GM21381 (cell line): ENCODE data around the gene IL1RAPL1.
"Not testable (repeated sequence)": the region's sequence is repeated elsewhere in the genome, so short reads cannot be mapped to it uniquely, and the experiment has no call there.

Source experiments
- ATAC-seq: cut with Tn5 transposase; IDR thresholded peaks from one replicate; pipeline ENCODE4 v1.9.1; 2021; ENCODE audit warnings: mild to moderate bottlenecking, moderate library complexity; ENCODE audit not compliant: unreplicated experiment

Gene IL1RAPL1

DNA sequence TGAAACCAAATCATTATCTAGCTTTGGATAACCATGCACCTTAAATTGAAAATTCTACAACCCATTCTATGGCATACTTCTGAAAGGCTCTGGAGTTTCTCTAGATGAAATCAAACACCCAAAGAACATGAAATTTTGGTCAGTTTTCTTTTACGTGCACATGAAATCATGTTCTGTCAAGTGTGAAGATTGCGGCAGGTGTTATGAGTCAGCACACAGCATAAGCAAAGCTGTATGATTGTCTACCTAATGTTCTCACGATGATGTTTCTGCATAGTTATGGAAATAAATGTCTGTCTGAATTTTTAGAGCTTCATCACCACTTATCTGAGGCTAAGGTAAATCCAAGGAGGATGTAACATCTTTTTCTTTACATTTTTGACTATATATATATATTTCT, 495.3 kb downstream of the IL1RAPL1 start:
- ATAC-seq = no peak

GRCh38 chrX:29083823-29084222, 496.6 kb downstream of the IL1RAPL1 start:
- ATAC-seq = no peak

DNA sequence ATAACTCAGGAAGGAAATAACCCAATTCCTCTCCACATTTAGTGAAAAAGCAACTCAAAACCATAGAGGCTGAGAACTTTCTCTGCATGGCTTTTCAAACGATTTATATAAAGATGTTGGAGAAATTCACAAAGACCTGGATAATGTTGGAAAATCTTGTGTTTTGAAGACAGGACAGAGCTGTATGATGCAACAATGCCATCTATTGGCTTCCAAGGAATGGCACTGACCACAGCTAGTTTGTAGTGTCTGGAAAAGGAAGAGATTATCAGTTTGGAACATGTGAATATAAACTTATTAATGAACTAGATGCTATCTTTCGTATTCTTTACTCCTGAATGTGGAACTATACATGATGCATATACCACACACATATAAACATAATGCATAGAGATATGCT, 503.6 kb downstream of the IL1RAPL1 start:
- no peak for ATAC-seq

DNA sequence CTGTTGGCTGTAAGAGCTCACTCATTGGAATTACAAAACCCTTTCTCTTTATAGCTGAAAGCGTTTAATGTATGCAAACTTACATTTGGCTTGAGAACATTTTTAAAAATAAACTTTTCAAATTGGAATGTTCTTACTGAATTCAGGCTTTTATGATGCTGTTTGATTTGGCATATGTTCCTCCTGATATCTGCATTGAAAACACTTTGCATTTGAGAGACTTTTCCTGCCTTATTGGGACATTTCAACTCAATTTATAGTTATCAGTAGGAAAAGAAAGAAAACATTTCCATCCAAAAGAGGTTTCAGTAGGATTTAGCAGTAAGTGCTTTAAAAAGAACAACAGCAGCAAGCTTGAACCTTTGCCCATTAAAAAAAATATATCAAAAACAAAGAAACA, 520.0 kb downstream of the IL1RAPL1 start:
- ATAC-seq = no peak

DNA sequence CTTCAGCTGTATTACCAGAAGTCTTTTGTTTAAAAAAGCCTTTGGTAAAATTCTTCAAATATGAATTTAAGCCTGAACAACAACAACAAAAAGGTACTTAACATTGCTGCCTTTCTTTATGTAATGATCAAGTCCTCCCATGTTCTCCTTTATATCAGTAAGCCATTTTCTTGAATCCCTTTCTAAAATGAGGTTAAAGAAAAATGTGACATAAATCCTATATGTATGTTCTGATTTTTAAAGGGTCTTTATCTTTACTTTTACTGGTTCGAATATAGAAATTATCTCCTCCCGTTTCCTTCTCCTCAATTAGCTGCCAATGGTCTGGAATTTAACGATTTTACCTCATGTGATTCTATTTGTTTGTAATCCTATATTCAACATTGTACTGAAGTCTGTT, 522.8 kb downstream of the IL1RAPL1 start:
- ATAC-seq = no peak

- ATAC-seq = no peak
Measured at GRCh38 chrX:29113221-29113620, 526.0 kb downstream of the IL1RAPL1 start.

DNA sequence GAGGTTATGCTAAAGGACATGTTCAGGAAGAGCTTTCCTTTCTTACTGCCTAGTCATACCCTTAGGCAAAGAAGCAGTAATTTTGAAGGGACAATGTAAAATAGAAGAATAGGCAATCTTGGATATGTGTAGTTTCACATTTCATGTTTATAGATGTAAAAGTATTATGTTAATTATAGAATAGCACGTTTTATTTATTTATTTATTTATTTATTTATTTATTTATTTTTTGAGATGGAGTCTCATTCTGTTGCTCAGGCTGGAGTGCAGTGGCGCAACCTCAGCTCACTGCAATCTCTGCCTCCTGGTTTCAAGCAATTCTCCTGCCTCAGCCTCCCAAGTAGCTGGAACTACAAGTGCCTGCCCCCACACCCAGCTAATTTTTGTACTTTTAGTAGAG, 535.6 kb downstream of the IL1RAPL1 start:
- ATAC-seq = not testable (repeated sequence)

GRCh38 chrX:29130905-29131304, 543.7 kb downstream of the IL1RAPL1 start:
- ATAC-seq = no peak

GRCh38 chrX:29136904-29137303, 549.7 kb downstream of the IL1RAPL1 start:
- ATAC-seq = no peak

GRCh38 chrX:29138003-29138402, 550.8 kb downstream of the IL1RAPL1 start:
- no peak for ATAC-seq

GRCh38 chrX:29143356-29143755, 556.1 kb downstream of the IL1RAPL1 start:
- no peak for ATAC-seq

GRCh38 chrX:29143756-29144155, 556.5 kb downstream of the IL1RAPL1 start:
- no peak for ATAC-seq

GRCh38 chrX:29145316-29145715, 558.1 kb downstream of the IL1RAPL1 start:
- no peak for ATAC-seq

GRCh38 chrX:29148511-29148910, 561.3 kb downstream of the IL1RAPL1 start:
- no peak for ATAC-seq

GRCh38 chrX:29155286-29155685, 568.0 kb downstream of the IL1RAPL1 start:
- no peak for ATAC-seq

- no peak for ATAC-seq
Measured at GRCh38 chrX:29172880-29173279, 585.6 kb downstream of the IL1RAPL1 start.

- no peak for ATAC-seq
Measured at GRCh38 chrX:29187264-29187663, 600.0 kb downstream of the IL1RAPL1 start.

GRCh38 chrX:29196501-29196900, 609.3 kb downstream of the IL1RAPL1 start:
- ATAC-seq = no peak

DNA sequence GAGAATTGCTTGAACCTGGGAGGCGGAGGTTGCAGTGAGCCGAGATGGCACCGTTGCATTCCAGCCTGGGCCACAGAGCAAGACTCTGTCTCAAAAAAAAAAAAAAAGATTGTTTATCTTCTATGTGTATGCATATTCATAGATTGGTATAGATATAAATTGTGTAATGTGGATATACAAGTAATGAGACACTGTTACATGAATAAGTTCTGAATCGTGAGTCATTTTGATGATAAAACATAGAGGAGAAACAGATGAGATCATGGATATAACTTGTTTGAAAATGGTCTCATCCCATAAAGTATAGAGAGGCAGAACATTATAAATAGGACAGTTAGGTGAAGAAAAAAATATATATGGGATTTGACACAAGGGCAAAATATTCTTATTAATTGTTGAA, 628.0 kb downstream of the IL1RAPL1 start:
- no peak for ATAC-seq

DNA sequence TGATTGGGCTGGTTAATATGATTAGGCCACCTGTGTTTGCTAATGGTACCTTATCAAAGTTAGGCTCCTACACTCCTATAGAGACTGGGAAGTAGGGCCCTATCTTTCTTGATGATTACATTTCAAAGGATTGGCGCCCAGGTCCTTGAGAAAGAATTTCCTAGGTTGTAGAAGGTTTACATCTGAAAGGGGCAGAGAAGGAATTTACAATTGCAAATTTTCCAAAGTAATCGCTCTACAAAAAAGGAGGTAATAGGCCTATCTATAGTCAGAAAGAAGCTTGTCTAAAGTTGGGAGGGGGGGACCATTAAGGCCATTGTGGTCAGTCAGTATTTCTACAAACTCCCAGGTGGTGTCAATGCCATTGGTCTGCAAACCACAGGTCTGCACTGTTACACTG, 638.4 kb downstream of the IL1RAPL1 start:
- ATAC-seq = no peak

GRCh38 chrX:29229802-29230201, 642.6 kb downstream of the IL1RAPL1 start:
- no peak for ATAC-seq

DNA sequence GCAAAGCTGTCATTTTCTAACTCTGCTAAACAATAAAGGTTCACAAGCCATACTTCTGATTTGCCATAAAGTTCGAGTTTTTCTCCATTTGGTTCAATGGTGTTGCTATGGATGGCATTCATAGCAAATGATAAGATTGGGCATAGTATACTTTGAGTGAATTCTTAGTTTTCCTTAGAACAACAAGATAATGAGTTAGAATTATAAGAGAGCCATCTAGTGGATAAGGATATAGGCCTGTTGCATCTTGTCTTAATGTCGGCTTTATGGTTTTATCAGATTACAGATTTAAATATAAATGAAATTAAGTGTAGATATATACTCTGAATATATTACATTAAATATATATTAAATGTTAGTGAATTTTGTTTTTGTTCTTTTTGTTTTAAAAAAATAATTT, 644.6 kb downstream of the IL1RAPL1 start:
- no peak for ATAC-seq

GRCh38 chrX:29233592-29234183, 646.4 kb downstream of the IL1RAPL1 start:
- ATAC-seq = no peak
